Gastrocnemius medialis (tissue), 4 donors: Measurements from ENCODE around the gene KLHDC10.
"Not testable (repeated sequence)": the region's sequence is repeated elsewhere in the genome, so short reads cannot be mapped to it uniquely, and the experiment has no call there.

Experiments
- POLR2A ChIP-seq, 2 donors: fragments of 450-650 bp; IDR thresholded peaks; one replicate each; pipeline ENCODE4 v1.6.1; 2017; ENCODE audit warnings: antibody characterized with exemption in 2 of 2, mild to moderate bottlenecking in 2 of 2, moderate library complexity in 2 of 2
- TF ChIP-seq, protein P1 (sequence below), 5 experiments: fragments of 450-650 bp in 3 of 5; fragments of 200-600 bp in 2 of 5; sonication (generic) in 2 of 5; IDR thresholded peaks in 4 of 5; conservative IDR thresholded peaks in 1 of 5; 1 replicate in 4 of 5; 2 replicates in 1 of 5; pipeline ENCODE4 v1.5.1; 2016 to 2019; ENCODE audit warnings: antibody characterized with exemption in 5 of 5, mild to moderate bottlenecking in 3 of 5, moderate library complexity in 3 of 5

DNA sequence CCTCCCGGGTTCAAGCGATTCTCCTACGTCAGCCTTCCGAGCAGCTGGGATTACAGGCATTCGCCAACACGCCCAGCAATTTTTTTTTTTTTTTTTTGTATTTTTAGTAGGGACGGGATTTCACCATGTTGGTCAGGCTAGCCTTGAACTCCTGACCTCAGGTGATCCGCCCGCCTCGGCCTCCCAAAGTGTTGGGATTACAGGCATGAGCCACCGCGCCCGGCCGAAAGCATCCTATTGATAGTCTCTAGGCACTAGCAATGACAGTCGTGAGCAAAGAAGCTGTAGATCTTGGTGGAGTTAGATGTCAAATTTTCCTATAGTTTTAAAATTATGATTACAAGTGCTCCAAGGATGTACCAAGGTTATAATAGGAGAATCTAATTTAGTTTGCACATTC is 18.1 kb upstream of the KLHDC10 start:
- TF ChIP-seq, protein P1, sequence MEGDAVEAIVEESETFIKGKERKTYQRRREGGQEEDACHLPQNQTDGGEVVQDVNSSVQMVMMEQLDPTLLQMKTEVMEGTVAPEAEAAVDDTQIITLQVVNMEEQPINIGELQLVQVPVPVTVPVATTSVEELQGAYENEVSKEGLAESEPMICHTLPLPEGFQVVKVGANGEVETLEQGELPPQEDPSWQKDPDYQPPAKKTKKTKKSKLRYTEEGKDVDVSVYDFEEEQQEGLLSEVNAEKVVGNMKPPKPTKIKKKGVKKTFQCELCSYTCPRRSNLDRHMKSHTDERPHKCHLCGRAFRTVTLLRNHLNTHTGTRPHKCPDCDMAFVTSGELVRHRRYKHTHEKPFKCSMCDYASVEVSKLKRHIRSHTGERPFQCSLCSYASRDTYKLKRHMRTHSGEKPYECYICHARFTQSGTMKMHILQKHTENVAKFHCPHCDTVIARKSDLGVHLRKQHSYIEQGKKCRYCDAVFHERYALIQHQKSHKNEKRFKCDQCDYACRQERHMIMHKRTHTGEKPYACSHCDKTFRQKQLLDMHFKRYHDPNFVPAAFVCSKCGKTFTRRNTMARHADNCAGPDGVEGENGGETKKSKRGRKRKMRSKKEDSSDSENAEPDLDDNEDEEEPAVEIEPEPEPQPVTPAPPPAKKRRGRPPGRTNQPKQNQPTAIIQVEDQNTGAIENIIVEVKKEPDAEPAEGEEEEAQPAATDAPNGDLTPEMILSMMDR (IDR thresholded peaks at IDR 0.05 in 4 of 5, conservative IDR thresholded peaks at IDR 0.05 in 1 of 5) = not testable (repeated sequence)
- TF ChIP-seq POLR2A (IDR thresholded peaks at IDR 0.05) = not testable (repeated sequence)
